ENCODE data around the gene ANKS1B.

ANKS1B gene

GRCh38 chr12:98830657-98831056 is 1154.1 kb downstream of the ANKS1B start:
- no peak for DNase-seq

- DNase-seq, result no peak
Measured at GRCh38 chr12:98828802-98829600, 1155.7 kb downstream of the ANKS1B start.

GRCh38 chr12:98823012-98823411 is 1161.7 kb downstream of the ANKS1B start:
- no peak for DNase-seq

- no peak for DNase-seq
Measured at GRCh38 chr12:98821866-98822265, 1162.9 kb downstream of the ANKS1B start.

- DNase-seq, result no peak
Measured at GRCh38 chr12:98821232-98821631, 1163.5 kb downstream of the ANKS1B start.

- no peak for DNase-seq
Measured at GRCh38 chr12:98819821-98820404, 1164.8 kb downstream of the ANKS1B start.

GRCh38 chr12:98819071-98819470 is 1165.7 kb downstream of the ANKS1B start:
- no peak for DNase-seq

- no peak for DNase-seq
Measured at GRCh38 chr12:98818239-98818638, 1166.5 kb downstream of the ANKS1B start.

- DNase-seq, result no peak
Measured at GRCh38 chr12:98817742-98818141, 1167.0 kb downstream of the ANKS1B start.

GRCh38 chr12:98816720-98817119 is 1168.0 kb downstream of the ANKS1B start:
- DNase-seq, result no peak

- no peak for DNase-seq
Measured at GRCh38 chr12:98814254-98814653, 1170.5 kb downstream of the ANKS1B start.

GRCh38 chr12:98812225-98812624 is 1172.5 kb downstream of the ANKS1B start:
- no peak for DNase-seq

- no peak for DNase-seq
Measured at GRCh38 chr12:98808243-98808875, 1176.4 kb downstream of the ANKS1B start.

- no peak for DNase-seq
Measured at GRCh38 chr12:98807187-98807586, 1177.5 kb downstream of the ANKS1B start.

GRCh38 chr12:98803468-98804209 is 1181.1 kb downstream of the ANKS1B start:
- DNase-seq, result no peak

GRCh38 chr12:98799822-98800221 is 1184.9 kb downstream of the ANKS1B start:
- no peak for DNase-seq

GRCh38 chr12:98799146-98799810 is 1185.5 kb downstream of the ANKS1B start:
- DNase-seq, result no peak

GRCh38 chr12:98797200-98797599 is 1187.5 kb downstream of the ANKS1B start:
- DNase-seq, result no peak

- DNase-seq, result no peak
Measured at GRCh38 chr12:98796745-98797144, 1188.0 kb downstream of the ANKS1B start.

GRCh38 chr12:98793121-98793520 is 1191.6 kb downstream of the ANKS1B start:
- DNase-seq, result no peak

- DNase-seq, result no peak
Measured at GRCh38 chr12:98791406-98791805, 1193.3 kb downstream of the ANKS1B start.

- no peak for DNase-seq
Measured at GRCh38 chr12:98788396-98788795, 1196.3 kb downstream of the ANKS1B start.

- no peak for DNase-seq
Measured at GRCh38 chr12:98786653-98787052, 1198.1 kb downstream of the ANKS1B start.

All from SIG-M5 (cell line).